H9 (cell line): ENCODE results near the gene REXO4. TPM values are rescaled to one million over a fixed set of nuclear protein-coding genes. Genes with fewer than 3 reads are reported as not detected.

Source experiments
- DNase-seq: peaks from one replicate; pipeline ENCODE4 v3.0.0-alpha.2; 2017
- H2AFZ ChIP-seq: one replicate; pipeline ENCODE4 v1.6.1; 2013; ENCODE audit warnings: mild to moderate bottlenecking, low read length, control low read depth, moderate library complexity
- H2AK5ac ChIP-seq: 2 replicates; pipeline ENCODE4 v1.6.1; 2013; ENCODE audit warnings: low read length, control low read depth, mixed read lengths; ENCODE audit not compliant: insufficient read length
- H2BK120ac ChIP-seq: one replicate; pipeline ENCODE4 v1.6.1; 2013; ENCODE audit warnings: low read depth, mild to moderate bottlenecking, low read length, control low read depth, inconsistent platforms; ENCODE audit not compliant: poor library complexity, severe bottlenecking
- H2BK12ac ChIP-seq: 2 replicates; pipeline ENCODE4 v1.6.1; 2013; ENCODE audit warnings: low read length, control low read depth, mixed read lengths, low read depth; ENCODE audit not compliant: insufficient read length
- H2BK15ac ChIP-seq: 2 replicates; pipeline ENCODE4 v1.6.1; 2013; ENCODE audit warnings: low read depth, low read length, control low read depth
- H2BK20ac ChIP-seq: one replicate; pipeline ENCODE4 v1.6.1; 2013; ENCODE audit warnings: low read depth, mild to moderate bottlenecking, low read length, control low read depth, inconsistent platforms; ENCODE audit not compliant: poor library complexity, severe bottlenecking
- H2BK5ac ChIP-seq: 2 replicates; pipeline ENCODE4 v1.6.1; 2013; ENCODE audit warnings: low read length, control low read depth, mixed read lengths; ENCODE audit not compliant: insufficient read length
- H3K14ac ChIP-seq: 2 replicates; pipeline ENCODE4 v1.6.1; 2013; ENCODE audit warnings: low read length, control low read depth; ENCODE audit not compliant: insufficient read depth
- H3K18ac ChIP-seq: 2 replicates; pipeline ENCODE4 v1.6.1; 2013; ENCODE audit warnings: low read depth, mild to moderate bottlenecking, mixed read lengths, low read length, control low read depth; ENCODE audit not compliant: insufficient read length
- H3K23ac ChIP-seq: 2 replicates; pipeline ENCODE4 v1.6.1; 2013; ENCODE audit warnings: low read length, control low read depth, mixed read lengths, low read depth; ENCODE audit not compliant: insufficient read length
- H3K23me2 ChIP-seq: 2 replicates; pipeline ENCODE4 v1.6.1; 2013; ENCODE audit warnings: low read depth, mild to moderate bottlenecking, mixed read lengths, low read length, control low read depth; ENCODE audit not compliant: insufficient read length, poor library complexity, severe bottlenecking
- H3K27ac ChIP-seq: 2 replicates; pipeline ENCODE4 v1.5.1; 2013; ENCODE audit warnings: low read length, control low read depth, mixed read lengths, low read depth; ENCODE audit not compliant: insufficient read length
- H3K27me3 ChIP-seq: 2 replicates; pipeline ENCODE4 v1.6.1; 2013; ENCODE audit warnings: low read length, control low read depth, inconsistent platforms; ENCODE audit not compliant: insufficient read depth
- H3K4ac ChIP-seq: 2 replicates; pipeline ENCODE4 v1.6.1; 2013; ENCODE audit warnings: low read depth, mild to moderate bottlenecking, control low read depth, inconsistent platforms, low read length, moderate library complexity
- H3K4me1 ChIP-seq: 2 replicates; pipeline ENCODE4 v1.6.1; 2013; ENCODE audit warnings: low read length, control low read depth, inconsistent platforms; ENCODE audit not compliant: insufficient read depth
- H3K4me2 ChIP-seq: 2 replicates; pipeline ENCODE4 v1.6.1; 2013; ENCODE audit warnings: low read length, control low read depth, mixed read lengths; ENCODE audit not compliant: insufficient read length, insufficient read depth
- H3K56ac ChIP-seq: 2 replicates; pipeline ENCODE4 v1.6.1; 2013; ENCODE audit warnings: low read depth, mild to moderate bottlenecking, mixed read lengths, low read length, control low read depth; ENCODE audit not compliant: insufficient read length
- H3K79me1 ChIP-seq: 2 replicates; pipeline ENCODE4 v1.6.1; 2013; ENCODE audit warnings: low read depth, mild to moderate bottlenecking, moderate library complexity, low read length, control low read depth, inconsistent platforms; ENCODE audit not compliant: insufficient read depth, poor library complexity, severe bottlenecking
- H3K79me2 ChIP-seq: 2 replicates; pipeline ENCODE4 v1.6.1; 2013; ENCODE audit warnings: low read length, control low read depth, inconsistent platforms; ENCODE audit not compliant: insufficient read depth
- H3K9ac ChIP-seq: 2 replicates; pipeline ENCODE4 v1.6.1; 2013; ENCODE audit warnings: low read length, control low read depth, mixed read lengths; ENCODE audit not compliant: insufficient read length; ENCODE audit errors: extremely low read depth
- H3K9me3 ChIP-seq: one replicate; pipeline ENCODE4 v1.6.1; 2013; ENCODE audit warnings: low read depth, low read length, inconsistent platforms; ENCODE audit not compliant: control insufficient read depth
- H3T11ph ChIP-seq: one replicate; pipeline ENCODE4 v1.6.1; 2013; ENCODE audit warnings: mild to moderate bottlenecking, low read length, control low read depth, inconsistent platforms
- H4K20me1 ChIP-seq: one replicate; pipeline ENCODE4 v1.6.1; 2013; ENCODE audit not compliant: control insufficient read depth, insufficient read length, insufficient read depth
- H4K5ac ChIP-seq: 2 replicates; pipeline ENCODE4 v1.6.1; 2013; ENCODE audit warnings: low read depth, mild to moderate bottlenecking, mixed read lengths, low read length, control low read depth; ENCODE audit not compliant: insufficient read length
- H4K8ac ChIP-seq: replicated peaks from 2 replicates; pipeline ENCODE4 v1.6.1; 2013; ENCODE audit warnings: low read length, control low read depth, mixed read lengths, low read depth; ENCODE audit not compliant: insufficient read length
- H4K91ac ChIP-seq: 2 replicates; pipeline ENCODE4 v1.6.1; 2013; ENCODE audit warnings: low read depth, mild to moderate bottlenecking, moderate library complexity, mixed read lengths, low read length, control low read depth; ENCODE audit not compliant: insufficient read length
- H3K27ac Mint-ChIP-seq, 3 experiments: 2 replicates in 2 of 3; 3 replicates in 1 of 3; pipeline ENCODE4 v1.8.0; 2020 to 2021; ENCODE audit warnings: mixed read lengths in 3 of 3, mild to moderate bottlenecking in 1 of 3, moderate library complexity in 1 of 3
- H3K27me3 Mint-ChIP-seq: 2 replicates; pipeline ENCODE4 v1.8.0; 2021; ENCODE audit warnings: low read depth, mild to moderate bottlenecking, moderate library complexity, mixed read lengths
- H3K36me3 Mint-ChIP-seq, 3 experiments: 2 replicates in 2 of 3; 3 replicates in 1 of 3; pipeline ENCODE4 v1.8.0; 2020 to 2021; ENCODE audit warnings: low read depth in 3 of 3, mixed read lengths in 3 of 3; ENCODE audit not compliant: insufficient read depth in 1 of 3
- H3K4me1 Mint-ChIP-seq, 2 experiments: 2 replicates each; pipeline ENCODE4 v1.8.0; 2020; ENCODE audit warnings: mixed read lengths in 2 of 2
- H3K4me3 Mint-ChIP-seq, 2 experiments: 2 replicates in 1 of 2; 3 replicates in 1 of 2; pipeline ENCODE4 v1.8.0; 2020 to 2021; ENCODE audit warnings: mild to moderate bottlenecking in 2 of 2, mixed read lengths in 2 of 2, moderate library complexity in 1 of 2
- H3K9me3 Mint-ChIP-seq, 2 experiments: 2 replicates in 1 of 2; 3 replicates in 1 of 2; pipeline ENCODE4 v1.8.0; 2020; ENCODE audit warnings: mild to moderate bottlenecking in 2 of 2, mixed read lengths in 2 of 2, moderate library complexity in 1 of 2
- CTCF ChIP-seq: fragments of 200-600 bp; sonication (generic); conservative IDR thresholded peaks from 3 replicates; pipeline ENCODE4 v1.8.0; 2021; ENCODE audit warnings: antibody characterized with exemption, mild to moderate bottlenecking
- WGBS: extraction: QIAGEN DNeasy Blood & Tissue Kit; methylation state at CpG from one replicate; pipeline ENCODE4 v1.1.7; 2013; ENCODE audit warnings: missing lambda C conversion rate, low lambda C conversion rate, mixed read lengths; ENCODE audit not compliant: insufficient read length; ENCODE audit errors: extremely low coverage; 5-methylcytosine and 5-hydroxymethylcytosine counted together
- total RNA-seq: library from RNA; stranded (reverse); gene quantifications from 2 replicates; pipeline ENCODE4 v1.2.1, GENCODE V29; 2021

The REXO4 gene
- total RNA-seq, 1 experiment from 2014 or later, result 35.2 TPM

GRCh38 chr9:133402689-133403088 lies 15.1 kb downstream of the REXO4 start:
- Histone ChIP-seq H3K23ac (no peak overlapping the region), H3K79me2 (no peaks in the 10 kb centered on the region), H3K18ac (no peak overlapping the region), H3K27ac (no peak overlapping the region), H2AFZ (no peak overlapping the region), H4K5ac (no peak overlapping the region), H2BK15ac (no peak overlapping the region), H3K9ac (no peak overlapping the region), H3K9me3 (no peaks in the 10 kb centered on the region), H3K4me2 (no peak overlapping the region), H3K79me1 (no peaks in the 10 kb centered on the region), H3K27me3 (no peaks in the 10 kb centered on the region), H2BK12ac (no peak overlapping the region), H2BK120ac (no peak overlapping the region), H4K8ac (no peak overlapping the region), H2AK5ac (no peak overlapping the region), H2BK5ac (no peak overlapping the region), H3K4ac (no peak overlapping the region), H3T11ph (no peak overlapping the region), H3K14ac (no peak overlapping the region), H3K4me1 (no peaks in the 10 kb centered on the region), H3K56ac (no peak overlapping the region), H4K91ac (no peak overlapping the region), H4K20me1 (peaks cover 4% of the 10 kb centered on the region), H2BK20ac (no peak overlapping the region), H3K23me2 (no peaks in the 10 kb centered on the region)
- TF ChIP-seq CTCF, result no peak
- Mint-ChIP-seq H3K9me3 (no peaks in the 10 kb centered on the region), H3K4me3 (no peak overlapping the region), H3K27me3 (peaks cover 3% of the 10 kb centered on the region), H3K36me3 (peaks cover 21 to 32% (median 30%) of the 10 kb centered on the region in 3 experiments; a peak in 6 of 7 replicates), H3K27ac (no peak overlapping the region), H3K4me1 (peaks cover 0 to 2% of the 10 kb centered on the region in 2 experiments; a peak in 1 of 4 replicates)
- WGBS, result no CpG with 5 or more reads among the region's 7 CpGs
- DNase-seq, result no peak
